ENCODE data around the gene UBN1.

DNA sequence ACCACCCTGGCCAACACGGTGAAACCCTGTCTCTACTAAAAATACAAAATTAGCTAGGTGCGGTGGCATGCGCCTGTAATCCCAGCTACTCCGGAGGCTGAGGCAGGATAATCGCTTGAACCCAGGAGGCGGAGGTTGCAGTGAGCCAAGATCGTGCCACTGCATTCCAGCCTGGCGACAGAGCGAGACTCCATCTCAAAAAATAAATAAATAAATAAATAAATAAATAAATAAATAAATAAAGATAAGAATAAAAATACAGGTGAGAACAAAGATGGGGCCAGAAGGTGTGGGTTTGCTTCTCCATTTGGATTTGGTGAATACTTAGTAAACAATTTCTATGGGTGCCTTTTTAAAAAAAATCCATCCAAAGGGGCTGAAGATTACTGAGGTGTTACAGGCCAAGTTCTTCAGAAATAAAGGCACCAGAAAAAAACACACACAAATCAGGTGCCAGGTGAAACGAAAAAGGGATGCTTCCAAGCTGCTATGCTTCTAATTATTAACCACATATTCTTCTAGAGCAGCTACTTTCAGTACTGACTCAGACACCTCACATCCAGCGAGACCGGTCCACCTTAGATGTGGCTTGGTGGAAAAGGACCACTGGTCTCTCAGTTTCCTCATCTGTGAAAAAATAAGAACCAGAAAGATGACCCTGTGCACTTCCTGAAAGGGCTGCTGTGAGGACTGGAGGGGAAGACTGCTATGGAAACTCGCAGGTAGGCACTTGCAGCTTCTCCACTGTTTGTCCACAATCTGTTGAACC lies 9.4 kb upstream of the UBN1 start:
- no peak for TF ChIP-seq ZNF274 (IDR thresholded peaks at IDR 0.05; ENCODE audit: low read depth, low read length)
- no peak for TF ChIP-seq SUZ12 (IDR thresholded peaks at IDR 0.05; ENCODE audit: extremely low read depth, insufficient read depth, insufficient read length)
- TF ChIP-seq YY1 (IDR thresholded peaks at IDR 0.05; ENCODE audit: insufficient read depth, insufficient read length): no peak
